ENCODE measurements around the gene CCDC28B.

CCDC28B gene

DNA sequence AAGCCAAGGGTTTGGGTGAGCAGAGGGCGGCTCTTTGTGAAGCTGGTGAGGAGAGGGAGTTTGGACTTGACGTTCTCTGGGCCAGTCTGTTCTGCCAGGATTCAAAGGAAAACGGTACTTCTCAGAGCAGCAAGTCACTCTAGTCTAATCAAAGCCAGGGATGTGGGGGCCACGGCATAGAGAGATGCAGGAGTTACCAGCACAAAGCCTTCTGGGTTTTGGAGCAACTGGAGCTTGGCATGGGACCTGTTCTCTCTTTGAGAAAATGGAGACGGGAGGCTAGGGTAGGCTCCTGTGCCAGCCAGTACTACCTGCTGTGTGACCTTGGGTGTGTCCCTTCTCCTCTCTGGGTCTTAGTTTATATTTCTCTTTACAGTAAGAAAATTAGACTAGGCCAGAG lies 18.8 kb upstream of the CCDC28B start:
- no peak for TF ChIP-seq CTCF (IDR thresholded peaks at IDR 0.05; ENCODE audit: extremely low read depth, missing control alignments)
- DNase-seq (ENCODE audit: low spot score) = no peak

- no peak for TF ChIP-seq CTCF (IDR thresholded peaks at IDR 0.05; ENCODE audit: extremely low read depth, missing control alignments)
- DNase-seq (ENCODE audit: low spot score) = no peak
Measured at GRCh38 chr1:32182060-32182459, 18.3 kb upstream of the CCDC28B start.

DNA sequence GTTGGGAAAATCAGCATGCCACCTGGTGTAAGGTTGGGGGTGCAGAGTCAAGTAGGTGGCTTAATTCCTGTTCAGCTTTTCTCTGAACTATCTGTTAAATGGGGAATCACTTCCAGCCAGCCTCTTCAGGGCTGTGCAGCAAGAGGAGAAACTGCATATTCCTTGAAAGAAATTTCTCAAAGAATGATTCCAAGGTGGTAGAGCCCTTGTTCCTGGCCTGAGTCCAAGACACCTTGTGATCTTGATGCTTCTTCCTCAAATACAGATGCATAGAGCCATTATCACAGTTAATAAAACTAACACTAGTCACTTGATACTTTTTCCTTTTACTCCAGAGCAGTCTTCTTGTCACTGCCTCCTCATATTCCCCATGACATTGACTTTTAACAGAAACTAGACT lies 15.7 kb upstream of the CCDC28B start:
- TF ChIP-seq CTCF (IDR thresholded peaks at IDR 0.05; ENCODE audit: extremely low read depth, missing control alignments) = no peak
- no peak for DNase-seq (ENCODE audit: low spot score)

GRCh38 chr1:32186077-32186476 lies 14.3 kb upstream of the CCDC28B start:
- TF ChIP-seq CTCF (IDR thresholded peaks at IDR 0.05; ENCODE audit: extremely low read depth, missing control alignments) = no peak
- DNase-seq (ENCODE audit: low spot score) = no peak

DNA sequence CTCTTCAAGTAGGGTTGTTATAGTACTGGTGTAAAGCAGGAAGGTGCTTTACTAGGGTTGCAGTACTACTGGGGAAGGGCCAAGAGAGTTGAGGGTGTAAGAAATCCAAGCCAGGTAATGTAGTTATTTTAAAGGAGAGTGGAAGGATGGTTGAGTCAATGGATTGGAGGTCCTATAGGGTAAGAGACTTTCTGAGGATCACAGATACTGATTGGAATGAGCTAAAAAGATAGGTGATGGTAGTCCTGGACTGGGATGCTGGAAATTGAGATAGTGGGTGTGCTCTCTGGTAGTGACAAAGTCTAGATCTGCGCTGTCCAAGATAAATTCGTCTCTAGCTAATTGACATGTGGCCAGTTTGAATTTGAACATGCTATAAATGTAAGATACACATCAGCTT lies 13.9 kb upstream of the CCDC28B start:
- no peak for TF ChIP-seq CTCF (IDR thresholded peaks at IDR 0.05; ENCODE audit: extremely low read depth, missing control alignments)
- no peak for DNase-seq (ENCODE audit: low spot score)

- no peak for TF ChIP-seq CTCF (IDR thresholded peaks at IDR 0.05; ENCODE audit: extremely low read depth, missing control alignments)
Measured at GRCh38 chr1:32187850-32188249, 12.5 kb upstream of the CCDC28B start.

DNA sequence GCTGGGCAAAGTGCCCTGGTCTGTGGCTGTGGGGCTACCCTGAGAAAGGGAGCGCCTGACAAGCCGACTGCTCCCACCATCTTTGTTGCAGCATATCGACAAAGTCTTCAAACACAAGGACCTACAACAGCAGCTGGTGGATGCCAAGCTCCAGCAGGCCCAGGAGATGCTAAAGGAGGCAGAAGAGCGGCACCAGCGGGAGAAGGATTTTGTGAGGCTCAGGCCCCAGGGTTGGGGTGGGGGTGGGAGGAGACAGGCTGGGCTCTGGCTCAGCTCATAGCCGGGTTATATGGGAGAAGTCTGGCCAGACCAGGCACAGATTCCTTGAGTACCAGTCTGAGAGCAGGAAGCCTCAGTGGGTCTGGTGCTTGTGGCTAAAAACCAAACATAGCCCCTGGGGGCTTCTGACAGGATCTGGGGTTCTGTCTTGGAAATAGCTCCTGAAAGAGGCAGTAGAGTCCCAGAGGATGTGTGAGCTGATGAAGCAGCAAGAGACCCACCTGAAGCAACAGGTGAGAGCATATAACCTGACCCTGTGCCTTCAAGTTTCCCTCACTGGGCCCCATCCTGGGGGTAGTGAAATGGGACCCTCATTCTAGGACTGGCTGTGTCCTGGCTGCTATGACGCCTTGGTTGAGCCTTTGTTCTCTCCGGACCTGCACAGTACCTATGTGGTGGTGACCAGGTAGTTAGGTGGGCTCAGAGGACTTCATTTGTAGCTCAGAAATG lies 8.0 kb upstream of the CCDC28B start:
- DNase-seq (ENCODE audit: low spot score) = no peak
- no peak for TF ChIP-seq CTCF (IDR thresholded peaks at IDR 0.05; ENCODE audit: extremely low read depth, missing control alignments)

More at GRCh38 chr1:32187850-32188249, 12.5 kb upstream of the CCDC28B start:
- no peak for DNase-seq (ENCODE audit: low spot score)
